GM19238 (cell line): ENCODE measurements around the gene TMEM170A.
"Not testable (repeated sequence)": the region's sequence is repeated elsewhere in the genome, so short reads cannot be mapped to it uniquely, and the experiment has no call there.

ENCODE experiments used
- DNase-seq: peaks from one replicate; pipeline ENCODE4 v3.0.0; 2011; ENCODE audit warnings: low spot score; ENCODE audit not compliant: insufficient read length

The TMEM170A gene

DNA sequence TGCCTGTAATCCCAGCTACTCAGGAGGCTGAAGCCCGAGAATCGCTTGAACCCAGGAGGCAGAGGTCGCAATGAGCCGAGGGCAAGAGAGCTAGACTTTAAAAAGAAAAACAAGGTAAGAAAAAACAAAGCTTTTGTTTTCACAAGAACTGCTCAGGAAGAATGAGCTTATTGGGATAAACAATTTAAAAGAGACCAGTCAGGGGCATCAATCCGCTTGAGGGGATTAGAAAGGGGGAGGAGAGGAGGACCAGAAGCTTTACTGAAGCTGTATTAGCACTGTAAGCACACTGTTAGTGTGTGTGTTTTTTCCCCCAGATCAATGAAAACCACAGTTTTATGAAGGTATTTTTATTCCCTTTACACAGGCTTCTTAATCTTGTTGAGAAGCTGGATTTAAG, 8.8 kb downstream of the TMEM170A start:
- no peak for DNase-seq

DNA sequence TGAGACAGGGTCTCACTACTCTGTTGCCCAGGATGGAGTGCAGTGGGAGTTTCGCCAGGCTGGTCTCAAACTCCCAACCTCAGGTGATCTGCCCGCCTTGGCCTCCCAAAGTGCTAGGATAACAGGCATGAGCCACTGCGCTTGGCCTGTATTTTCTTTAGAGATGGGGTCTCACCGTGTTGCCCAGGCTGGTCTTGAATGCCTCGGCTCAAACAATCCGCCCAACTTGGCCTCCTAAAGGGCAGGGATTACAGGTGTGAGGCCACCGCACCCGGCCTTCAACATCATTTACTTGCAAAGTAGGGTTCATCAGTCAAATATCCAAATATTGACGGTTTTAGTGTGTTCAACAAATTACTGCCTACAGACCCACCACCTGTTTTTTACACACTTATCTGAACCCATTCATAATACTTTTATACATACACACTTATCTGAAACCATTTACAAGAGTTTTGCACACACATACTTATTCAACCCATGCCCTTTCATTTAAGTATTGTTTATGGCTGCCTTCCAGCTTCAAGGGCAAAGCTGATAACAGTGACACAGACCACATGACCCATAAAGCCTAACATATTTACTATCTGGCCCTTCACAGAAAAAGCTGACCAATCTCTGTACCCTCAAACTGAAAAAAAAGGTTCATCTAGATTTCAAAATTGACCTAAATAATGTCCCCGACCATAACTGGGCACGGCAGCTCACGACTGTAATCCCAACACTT, 11.9 kb downstream of the TMEM170A start:
- DNase-seq, result no peak

DNA sequence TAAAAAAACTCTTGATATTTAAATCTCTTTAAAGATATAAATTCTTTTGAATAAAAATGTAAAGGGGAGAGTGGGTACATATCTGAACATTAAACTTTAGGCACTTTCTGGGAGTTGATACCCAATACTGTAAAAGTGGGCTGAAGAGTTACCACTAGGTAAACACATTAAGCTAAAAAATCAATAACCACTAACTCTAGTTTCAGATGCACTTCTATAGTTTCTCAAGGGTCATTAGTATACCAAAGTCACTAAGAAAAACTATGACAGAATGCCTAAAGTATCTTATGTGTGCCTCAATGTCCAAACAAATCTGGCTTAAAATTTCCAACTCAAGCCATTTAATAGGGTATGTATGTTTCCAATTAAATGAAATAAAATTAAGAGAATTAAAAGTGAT, 18.1 kb downstream of the TMEM170A start:
- no peak for DNase-seq

DNA sequence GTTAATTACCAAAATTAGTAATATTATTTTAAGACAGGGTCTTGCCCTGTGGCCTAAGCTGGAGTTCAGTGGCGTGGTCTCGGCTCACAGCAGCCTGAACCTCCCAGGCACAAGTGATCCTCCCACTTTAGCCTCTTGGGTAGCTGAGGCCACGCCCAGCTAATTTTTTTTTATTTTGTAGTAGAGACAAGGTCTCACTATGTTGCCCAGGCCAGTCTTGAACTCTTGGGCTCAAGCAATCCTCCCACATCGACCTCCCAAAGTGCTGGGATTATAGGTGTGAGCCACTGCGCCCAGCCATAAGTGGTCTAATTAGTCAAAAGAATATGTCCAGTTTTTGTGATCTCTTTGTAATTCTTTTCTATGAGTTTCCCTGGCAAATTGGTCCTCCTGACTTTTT, 19.2 kb downstream of the TMEM170A start:
- DNase-seq, result no peak

DNA sequence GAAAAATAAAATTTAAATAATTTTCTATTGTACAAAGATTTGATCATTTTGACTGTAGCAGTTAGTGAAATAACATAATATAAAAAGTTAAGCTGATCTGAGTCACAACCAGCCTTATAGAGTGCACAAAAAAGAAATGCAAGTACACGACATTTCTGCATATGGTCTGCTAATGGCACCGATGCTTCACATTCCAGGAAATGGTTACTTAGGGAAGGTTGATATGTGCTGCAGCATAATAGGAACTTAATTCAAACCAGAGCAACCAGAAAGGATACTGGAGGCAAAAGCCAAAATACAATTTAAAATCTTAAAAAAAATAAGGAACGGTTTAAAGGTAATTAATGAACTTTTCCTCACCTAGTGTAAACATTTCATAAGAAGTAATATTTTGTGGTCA, 21.2 kb downstream of the TMEM170A start:
- DNase-seq, result no peak

DNA sequence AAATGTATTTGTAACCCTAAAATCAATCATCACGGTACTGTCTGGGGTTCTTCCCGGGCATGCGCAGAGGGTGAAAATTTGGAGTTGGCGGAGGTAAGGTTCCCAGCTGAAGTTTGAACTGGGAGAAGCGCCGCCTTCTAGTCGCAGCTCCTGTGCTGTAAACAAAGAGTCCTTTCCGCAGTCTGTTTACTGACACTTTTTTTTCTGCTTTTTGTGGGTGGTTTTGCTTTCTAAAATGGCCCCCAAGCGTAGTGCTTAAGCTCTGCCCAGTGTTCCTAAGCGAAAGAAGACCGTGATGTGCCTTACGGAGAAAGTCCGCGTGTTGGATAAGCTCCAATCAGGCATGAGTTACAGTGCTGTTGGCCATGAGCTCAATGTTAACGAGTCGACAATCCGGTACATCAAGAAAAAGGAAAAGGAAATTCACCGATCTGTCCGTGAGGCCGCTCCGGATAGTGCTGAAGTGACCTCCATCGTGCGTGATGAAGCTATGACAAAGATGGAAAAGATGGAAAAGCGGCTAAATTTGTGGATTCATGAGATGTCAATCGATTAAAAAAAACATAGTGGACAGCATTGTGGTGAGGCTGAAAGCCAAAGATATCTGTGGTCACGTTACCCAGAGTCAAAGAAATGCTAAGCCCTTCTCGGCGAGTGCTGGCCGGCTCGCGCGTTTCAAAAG, 30.6 kb downstream of the TMEM170A start:
- peak; percentile 63 for DNase-seq

DNA sequence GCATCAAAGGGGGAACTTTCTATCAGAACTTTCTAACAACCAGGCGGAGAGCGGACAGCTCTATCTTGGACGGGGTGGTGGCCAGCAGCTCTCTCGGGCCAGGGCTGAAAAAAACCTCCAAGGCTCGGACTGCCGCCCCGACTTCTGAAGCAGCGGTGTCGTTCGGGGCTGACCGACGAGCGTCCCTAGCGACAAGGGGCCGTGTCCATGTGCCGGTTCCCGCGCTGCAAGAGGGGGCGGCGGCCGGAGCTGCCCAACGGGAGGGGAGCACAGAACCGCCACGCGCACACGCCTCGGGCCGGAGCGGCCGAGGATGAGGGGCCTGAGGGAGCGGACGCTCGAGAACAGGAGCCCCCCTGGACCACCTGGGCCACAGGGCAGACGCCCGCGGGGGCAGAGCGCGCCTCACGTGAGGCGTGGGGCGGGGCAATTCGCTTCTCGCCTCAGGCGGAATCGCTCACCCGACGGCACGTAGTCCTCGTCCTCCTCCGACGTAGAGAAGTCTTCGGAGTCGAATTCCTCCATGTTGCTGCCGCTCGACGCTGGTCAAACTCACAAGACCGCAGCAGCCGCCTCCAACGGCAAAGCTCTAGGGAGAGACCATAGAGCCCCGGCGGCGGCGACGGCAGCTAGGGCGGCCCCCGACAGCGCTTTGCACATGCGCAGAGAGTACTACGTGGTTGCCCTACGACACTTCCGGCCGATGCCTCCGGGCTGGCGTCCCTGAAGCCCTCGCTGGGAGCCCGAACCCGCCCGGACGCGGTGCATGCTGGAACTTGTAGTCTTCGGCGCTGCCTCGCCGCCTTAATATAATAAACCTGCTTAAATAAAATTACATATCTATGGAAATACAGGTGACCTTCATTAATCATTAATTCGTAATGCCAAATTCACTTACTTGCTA, 31.4 kb downstream of the TMEM170A start, which contains the start of gene CFDP1:
TSS of gene CFDP1 (minus strand) at position 676 of the 904 bp plus-strand sequence. CDS start at position 525, 151 bp downstream.
- peak; percentile 96 for DNase-seq

DNA sequence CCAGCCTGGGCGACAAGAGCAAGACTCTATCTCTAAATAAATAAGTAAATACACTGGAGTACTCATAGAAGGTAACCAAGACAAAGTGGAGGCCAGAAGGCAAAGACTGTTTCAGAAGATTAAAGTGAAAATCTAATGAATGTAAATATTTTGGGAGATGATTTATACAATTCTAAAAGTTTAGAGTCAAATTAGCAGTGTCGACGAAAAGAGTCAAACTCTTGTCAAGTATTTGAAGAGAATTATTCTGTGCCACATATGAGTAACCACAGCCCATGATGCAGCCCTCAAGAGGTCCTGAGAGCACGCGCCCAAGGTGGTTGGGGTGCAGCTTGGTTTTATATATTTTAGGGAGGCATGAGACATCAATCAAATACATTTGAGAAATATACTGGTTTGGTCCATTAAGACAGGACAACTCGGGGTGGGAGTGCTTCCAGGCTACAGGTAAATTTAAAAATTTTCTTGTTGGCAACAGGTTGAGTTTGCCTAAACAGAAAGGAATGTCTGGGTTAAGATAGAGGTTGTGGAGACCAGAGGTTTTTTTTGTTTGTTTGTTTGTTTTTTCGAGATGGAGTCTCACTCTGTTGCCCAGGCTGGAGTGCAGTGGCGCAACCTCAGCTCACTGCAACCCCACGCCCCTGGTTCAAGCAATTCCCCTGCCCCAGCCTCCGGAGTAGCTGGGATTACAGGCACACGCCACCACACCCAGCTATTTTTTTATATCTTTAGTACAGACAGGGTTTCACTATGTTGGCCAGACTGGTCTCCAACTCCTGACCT, 34.7 kb downstream of the TMEM170A start:
- no peak for DNase-seq

DNA sequence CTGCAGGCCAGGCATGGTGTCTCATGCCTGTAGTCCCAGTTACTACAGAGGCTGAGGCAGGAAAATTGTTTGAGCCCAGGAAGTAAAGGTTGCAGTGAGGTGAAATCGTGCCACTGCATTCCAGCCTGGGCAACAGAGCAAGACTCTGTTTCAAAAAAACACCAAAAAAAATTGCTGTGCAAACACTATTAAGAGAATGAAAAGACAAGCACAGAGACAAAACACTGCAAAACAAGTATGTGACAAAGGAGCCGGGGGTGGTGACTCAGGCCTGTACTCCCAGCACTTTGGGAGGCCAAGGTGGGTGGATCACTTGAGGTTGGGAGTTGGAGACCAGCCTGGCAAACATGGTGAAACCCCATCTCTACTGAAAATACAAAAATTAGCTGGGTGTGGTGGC, 38.0 kb downstream of the TMEM170A start:
- DNase-seq, result not testable (repeated sequence)

DNA sequence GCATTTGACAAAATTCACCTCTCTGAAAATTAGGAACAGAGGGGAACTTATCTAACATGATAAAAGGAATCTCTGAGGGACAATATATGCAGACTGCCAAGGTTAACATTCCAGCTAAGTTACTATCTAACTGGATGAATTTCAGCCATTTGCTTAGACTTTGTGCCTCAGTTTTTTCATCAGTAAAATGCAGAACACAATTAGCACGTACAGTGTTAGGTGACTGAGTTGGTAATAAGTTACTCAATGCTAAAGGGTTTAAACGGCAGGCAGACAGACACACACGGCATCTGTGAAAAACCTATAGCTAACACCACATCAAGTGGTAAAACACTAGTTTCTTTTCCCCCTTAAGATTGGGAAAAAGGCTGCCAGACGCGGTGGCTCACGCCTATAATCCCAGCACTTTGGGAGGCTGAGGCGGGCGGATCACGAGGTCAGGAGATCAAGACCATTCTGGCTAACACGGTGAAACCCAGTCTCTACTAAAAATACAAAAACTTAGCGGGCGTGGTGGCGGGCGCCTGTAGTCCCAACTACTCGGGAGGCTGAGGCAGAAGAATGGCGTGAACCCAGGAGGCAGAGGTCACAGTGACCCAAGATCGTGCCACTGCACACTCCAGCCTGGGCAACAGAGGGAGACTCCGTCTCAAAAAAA, 40.3 kb downstream of the TMEM170A start:
- not testable (repeated sequence) for DNase-seq

DNA sequence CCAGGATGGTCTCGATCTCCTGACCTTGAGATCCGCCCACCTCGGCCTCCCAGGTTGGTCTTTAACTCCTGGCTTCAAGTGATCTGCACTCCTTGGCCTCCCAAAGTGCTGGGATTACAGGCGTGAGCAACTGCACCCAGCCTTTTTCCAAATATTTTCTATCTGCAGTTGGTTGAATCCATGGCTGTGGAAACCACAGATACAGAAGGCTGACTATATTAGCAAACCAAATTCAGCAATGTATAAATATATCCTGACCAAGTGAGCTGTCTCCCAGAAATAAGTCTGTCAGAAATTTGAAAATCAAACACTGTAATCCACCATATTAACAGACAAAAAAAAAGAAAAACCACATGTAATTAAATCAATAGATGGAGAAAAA, 40.8 kb downstream of the TMEM170A start:
- DNase-seq, result no peak

DNA sequence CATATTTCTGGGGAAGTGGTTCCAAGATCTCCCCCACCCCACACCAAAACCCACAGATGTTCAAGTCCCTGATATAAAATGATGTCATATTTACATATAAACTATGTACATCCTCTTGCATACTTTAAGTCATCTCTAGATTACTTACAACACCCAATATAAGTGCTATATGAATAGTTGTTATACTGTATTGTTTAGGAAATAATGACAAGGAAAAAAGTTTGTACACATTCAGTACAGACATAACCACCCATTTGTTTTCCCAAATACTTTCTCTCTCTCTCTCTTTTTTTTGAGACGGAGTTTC, 42.7 kb downstream of the TMEM170A start:
- no peak for DNase-seq

DNA sequence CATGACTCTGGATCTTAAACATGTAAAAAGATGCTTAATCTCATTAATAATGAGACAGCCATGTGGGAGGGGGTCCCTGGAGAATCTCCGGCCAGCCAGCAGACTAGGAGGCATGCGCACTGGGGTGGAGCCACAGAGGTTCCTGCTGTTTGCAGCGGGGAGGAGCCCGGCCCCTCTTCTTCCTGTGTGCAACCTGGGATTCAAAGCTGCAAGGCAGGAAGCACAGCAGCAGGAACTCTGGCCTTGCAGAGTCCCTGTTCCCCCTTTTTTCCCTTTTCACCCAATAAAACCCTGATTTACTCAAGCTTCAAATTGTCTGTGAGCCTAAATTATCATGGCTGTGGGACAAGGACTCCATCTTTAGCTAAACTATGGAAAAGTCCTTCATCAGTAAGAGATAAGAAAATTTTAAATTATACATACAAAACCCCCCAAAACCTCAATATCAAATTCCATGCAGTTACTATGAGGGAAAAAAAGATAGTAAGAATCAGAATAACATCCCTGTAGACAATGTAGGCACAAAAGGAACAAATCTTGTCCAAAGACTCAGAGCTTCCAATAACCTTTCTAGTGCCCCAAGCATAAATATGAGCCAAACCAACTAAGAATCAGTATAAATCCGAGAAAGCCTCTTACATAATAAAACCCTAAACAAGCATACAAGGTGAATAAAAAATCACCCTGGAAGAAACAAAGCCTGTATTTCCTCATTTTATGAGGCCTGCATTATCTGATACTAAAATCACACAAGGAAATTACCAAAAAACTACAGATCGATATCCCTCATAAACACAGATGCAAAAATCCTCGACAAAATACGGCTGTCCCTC, 43.3 kb downstream of the TMEM170A start:
- DNase-seq, result no peak

DNA sequence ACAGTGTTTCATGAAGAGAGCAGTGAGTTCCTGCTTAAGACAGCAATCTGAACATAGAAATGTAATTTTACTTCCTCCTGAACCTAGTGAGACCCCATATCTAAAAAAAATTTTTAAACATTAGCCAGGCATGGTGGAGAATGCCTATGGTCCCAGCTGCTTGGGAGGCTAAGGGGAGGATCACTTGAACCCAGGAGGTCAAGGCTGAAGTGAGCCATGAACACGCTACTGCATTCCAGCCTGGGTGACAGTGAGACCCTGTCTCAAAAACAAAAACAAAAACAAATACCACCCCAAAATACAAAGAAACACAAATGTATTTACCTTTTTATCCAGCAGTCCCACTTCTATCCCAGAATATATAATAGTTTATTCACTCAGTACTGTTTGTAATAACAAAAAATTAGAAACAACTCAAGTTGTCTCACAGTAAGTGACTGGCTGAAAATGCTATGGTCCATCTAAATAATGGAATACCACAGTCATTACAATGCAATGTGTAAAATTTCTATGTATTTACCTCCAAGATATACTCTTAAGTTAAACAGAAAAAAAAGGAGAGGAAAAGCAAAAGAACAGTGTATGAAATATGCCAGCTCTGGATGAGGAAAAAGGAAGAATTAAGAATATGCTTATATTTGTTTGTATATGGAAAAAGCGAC, 47.5 kb downstream of the TMEM170A start:
- no peak for DNase-seq

DNA sequence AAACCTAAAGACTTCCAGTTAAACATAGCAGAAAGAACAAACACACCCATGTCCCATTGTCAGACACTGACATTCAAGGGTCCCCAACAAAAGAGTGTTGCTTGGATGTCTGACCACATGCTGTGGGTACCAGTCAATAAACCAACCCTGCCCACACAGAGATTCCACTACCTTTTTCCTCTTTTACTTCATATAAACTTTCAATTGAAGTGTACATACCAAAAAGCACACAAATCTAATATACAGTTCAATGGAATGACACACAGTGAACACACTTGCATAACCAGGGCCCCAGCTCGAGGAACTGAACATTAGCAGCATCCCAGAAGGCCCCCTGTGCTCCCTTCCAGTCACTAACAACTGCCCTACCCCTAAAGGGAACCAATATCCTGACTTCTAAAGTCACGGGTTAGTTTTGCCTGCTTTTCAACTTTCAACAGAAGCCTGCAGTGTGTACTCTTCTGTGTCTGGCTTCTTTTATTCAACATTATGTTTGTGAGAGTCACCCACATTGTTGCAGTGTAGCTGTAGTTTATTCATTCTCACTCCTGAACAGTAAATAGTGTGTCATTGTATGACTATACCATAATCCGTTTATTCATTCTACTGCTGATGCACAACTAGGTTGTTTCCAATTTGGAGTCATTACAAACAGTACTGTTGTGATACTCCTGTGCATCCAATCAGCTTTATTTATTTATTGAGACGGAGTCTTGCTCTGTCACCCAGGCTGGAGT, 49.2 kb downstream of the TMEM170A start:
- no peak for DNase-seq

DNA sequence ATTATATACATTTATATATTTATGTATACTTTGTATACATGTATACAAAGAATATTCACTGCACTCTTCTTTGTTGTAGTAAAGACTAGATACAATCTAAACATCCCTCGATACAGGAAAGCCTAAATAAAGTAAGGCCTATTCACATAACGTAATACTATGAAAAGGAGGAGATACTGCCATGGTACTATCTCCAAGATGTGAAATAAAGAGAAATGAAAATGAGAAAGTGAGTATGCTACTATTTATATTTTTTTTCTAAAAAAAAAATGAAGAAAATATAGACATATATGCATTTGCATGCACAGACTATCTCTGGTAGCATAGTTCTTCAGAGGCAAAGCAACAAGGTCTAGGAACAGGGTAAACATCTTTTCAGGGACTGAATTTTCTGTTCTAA, 50.5 kb downstream of the TMEM170A start:
- DNase-seq, result no peak

DNA sequence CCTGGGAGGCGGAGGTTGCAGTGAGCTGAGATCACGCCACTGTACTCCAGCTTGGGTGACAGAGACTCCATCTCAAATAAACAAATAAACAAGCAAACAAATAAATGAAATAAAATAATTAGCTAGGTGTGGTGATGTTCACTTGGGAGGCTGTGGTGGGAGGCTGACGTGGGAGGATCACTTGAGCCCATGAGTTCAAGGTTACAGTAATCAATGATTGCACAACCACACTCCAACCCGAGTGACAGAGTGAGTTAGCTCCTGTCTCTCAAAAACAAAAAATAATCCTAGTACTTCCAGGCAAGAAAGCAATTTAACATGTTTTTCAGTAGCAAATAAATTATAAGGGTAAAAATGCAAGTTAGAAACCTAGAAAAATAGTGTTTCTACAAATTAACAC, 57.5 kb downstream of the TMEM170A start:
- DNase-seq, result no peak

DNA sequence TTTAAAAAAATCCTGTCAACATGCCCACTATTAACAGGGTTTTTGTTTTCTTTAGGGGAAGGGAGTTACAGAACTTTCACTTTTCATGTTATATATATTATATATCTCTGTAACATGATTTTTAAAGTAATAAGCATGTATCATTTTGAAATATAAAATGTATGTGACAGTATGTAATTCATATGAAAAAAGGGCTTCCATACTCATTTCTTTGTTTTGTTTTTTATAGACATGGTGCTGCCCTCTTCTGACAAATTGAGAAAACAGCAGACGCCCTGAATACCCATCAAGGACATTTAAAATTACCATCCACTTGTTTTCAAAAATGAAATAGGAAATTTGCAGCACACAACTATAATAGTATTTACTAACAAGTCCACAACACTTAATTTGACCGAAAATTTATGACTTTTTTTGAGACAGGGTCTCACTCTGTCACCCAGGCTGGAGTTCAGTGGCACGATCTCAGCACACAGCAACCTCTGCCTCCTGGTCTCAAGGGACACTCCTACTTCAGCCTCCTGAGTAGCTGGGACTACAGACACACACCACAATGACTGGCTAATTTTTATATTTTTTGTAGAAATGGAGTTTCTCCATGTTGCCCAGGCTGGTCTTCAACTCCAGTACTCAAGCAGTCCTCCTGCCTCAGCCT, 61.5 kb downstream of the TMEM170A start:
- DNase-seq, result no peak
